SKM-1 treated with dmso at 0.1 percent for 144 hours (cell line): ENCODE results near the gene PIGP.
"Not testable (repeated sequence)": the region's sequence is repeated elsewhere in the genome, so short reads cannot be mapped to it uniquely, and the experiment has no call there.

Experiments
- DNase-seq: peaks from one replicate; lab custom pipeline; 2025; ENCODE audit not compliant: unreplicated experiment; lab: John Stamatoyannopoulos, UW

PIGP gene

DNA sequence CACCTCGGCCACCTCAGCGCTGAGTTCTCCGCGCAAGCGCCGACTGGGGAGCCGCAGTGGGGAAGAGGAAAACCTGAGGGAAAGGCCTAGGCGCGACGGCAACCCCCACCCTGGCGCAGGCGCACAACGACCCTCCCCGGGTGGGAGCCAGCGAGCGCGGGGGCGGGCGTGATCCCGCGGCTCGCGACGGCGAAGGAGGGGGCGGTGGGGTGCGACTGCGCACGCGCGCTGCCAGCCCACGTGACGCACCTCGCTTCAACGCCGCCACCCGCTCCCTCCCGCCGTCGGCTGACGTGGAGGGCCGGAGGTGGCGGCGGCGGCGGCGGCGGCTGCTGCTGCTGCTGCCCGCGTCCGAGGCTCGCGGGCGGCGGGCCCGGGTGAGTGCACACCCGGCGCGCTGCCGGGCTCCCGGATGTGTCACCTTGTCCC lies at the start of gene PIGP, which contains the start of gene TTC3:
Gene PIGP (minus strand): TSS at position 84 of the 429 bp plus-strand sequence. CDS start 556 bp downstream, outside the sequence.
Gene TTC3 (plus strand): TSS at position 267 of the 429 bp plus-strand sequence. CDS start 14,004 bp downstream, outside the sequence.
- DNase-seq = peak; percentile 88

- no peak for DNase-seq
Observed at GRCh38 chr21:37119421-37120218, 46.7 kb upstream of the PIGP start.

DNA sequence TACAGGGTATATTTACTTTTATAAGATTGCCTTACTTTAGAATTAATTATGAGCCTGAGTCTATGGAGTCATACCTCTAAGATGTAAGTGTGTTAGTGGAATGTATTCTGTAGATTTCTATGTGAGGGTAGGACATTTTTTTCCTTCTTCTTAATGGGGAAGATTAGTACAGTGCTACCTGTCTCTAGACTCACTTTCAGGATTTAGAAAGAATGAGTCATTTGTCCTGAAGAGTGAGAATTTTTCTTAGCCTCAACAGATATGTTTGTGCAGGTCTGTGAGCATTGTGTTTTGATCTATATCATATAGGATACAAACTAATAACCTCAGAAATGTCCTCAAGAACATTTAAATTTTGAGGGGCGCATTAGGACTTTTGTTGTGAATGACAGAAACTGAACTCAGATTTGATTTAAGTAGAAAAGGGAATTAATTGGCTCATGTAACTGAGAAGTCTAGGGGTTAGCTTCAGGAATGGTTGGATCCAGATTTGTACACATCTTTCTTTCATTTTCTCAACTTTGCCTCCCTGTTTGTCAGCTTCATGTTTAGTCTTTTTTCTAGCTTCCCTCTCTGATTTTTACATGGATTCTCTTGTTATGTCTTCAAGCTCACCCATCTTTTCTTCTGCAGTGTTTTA lies 45.4 kb upstream of the PIGP start:
- DNase-seq = no peak

GRCh38 chr21:37117204-37117603 lies 44.3 kb upstream of the PIGP start:
- DNase-seq = no peak

DNA sequence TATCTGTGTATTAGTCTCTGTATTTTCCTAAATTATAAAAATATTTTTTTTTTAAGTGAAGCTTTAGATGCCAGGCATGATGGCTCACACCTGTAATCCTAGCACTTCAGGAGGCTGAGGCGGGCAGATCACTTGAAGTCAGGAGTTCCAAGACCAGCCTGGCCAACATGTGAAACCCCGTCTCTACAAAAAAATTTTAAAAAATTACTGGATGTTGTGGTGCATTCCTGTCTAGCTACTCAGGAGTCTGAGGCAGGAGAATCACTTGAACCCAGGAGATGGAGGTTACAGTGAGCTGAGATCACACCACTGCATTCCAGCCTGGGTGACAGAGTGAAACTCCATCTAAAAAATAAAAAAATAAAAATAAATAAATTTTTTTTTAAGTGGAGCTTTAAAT lies 43.6 kb upstream of the PIGP start:
- DNase-seq = not testable (repeated sequence)

- DNase-seq = not testable (repeated sequence)
Observed at GRCh38 chr21:37114301-37114700, 41.4 kb upstream of the PIGP start.

GRCh38 chr21:37111029-37111428 lies 38.2 kb upstream of the PIGP start:
- not testable (repeated sequence) for DNase-seq

- DNase-seq = no peak
Observed at GRCh38 chr21:37106998-37107397, 34.1 kb upstream of the PIGP start.

DNA sequence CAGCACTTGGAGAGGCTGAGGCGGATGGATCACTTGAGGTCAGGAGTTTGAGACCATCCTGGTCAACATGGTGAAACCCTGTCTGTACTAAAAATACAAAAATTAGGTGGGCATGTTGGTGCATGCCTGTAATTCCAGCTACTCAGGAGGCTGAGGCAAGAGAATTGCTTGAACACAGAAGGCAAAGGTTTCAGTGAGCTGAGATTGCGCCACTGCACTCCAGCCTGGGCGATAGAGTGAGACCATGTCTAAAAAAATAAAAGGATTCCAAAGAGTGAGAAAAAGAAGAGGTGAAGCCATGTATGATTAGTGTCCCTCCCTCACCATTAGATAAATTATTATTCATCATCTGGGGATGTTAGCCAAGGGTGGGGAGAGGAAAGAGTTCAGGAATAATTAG lies 29.9 kb upstream of the PIGP start:
- not testable (repeated sequence) for DNase-seq

DNA sequence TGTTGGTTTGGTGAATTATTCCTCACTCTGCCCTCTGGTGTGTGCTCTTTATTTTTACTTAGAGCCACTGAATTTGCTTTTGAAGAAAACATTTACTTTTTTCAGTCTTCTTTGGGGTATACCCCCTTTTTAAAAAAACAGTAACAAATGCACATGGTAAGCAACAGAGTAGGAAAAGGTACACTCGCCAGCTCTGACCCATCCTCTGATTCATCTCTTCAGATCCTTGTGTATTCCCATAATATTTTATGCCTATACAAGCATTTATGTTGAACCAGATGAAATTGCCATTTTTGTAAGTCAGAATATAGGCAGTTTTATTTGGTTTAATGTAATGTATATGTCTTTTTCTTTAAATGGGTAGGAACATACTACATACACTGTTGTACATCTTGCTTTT lies 28.5 kb upstream of the PIGP start:
- DNase-seq = no peak

DNA sequence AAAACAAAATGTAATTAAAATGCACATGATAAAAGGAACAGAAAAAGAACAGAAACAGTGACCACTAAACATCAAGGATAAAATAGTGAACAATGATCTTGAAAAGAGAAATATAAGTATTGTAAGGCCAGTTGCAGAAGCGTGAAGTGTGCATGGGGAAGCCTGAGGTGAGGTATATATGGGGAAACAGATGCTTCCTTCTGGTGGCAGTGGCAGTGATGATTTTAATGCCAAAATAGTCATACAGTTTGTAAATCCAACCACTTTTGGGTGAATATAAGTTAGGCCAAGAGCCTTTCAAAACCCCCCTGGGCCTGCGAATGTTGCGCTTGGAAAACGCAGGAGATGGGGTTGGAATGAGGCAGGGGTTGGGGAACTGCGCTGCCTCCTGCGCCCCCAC lies 27.4 kb upstream of the PIGP start:
- no peak for DNase-seq

- no peak for DNase-seq
Observed at GRCh38 chr21:37098751-37099150, 25.9 kb upstream of the PIGP start.

GRCh38 chr21:37095821-37096220 lies 22.9 kb upstream of the PIGP start:
- DNase-seq = no peak

DNA sequence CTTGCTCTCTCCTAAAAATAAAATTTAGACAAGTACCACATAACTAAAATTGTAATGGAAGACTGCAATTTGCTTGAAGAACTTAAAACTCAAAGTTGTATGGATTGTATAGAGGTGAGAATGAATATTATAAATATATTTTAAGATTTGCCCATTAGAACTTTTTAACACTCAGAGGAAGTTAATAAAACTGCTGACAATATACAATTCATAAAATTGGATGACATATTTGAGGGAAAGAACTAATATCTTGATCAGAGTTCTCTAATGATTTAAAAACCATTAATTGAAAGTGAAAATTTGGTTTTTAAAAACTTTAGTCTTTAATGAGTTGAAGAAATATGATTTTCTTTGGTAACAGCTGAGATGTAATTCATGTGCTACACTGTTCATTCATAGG lies 21.1 kb upstream of the PIGP start:
- DNase-seq = no peak

GRCh38 chr21:37088186-37088735 lies 15.4 kb upstream of the PIGP start:
- no peak for DNase-seq

GRCh38 chr21:37087188-37087587 lies 14.3 kb upstream of the PIGP start:
- DNase-seq = no peak

- no peak for DNase-seq
Observed at GRCh38 chr21:37085726-37086125, 12.9 kb upstream of the PIGP start.

- no peak for DNase-seq
Observed at GRCh38 chr21:37082856-37083528, 10.1 kb upstream of the PIGP start.

- DNase-seq = no peak
Observed at GRCh38 chr21:37082375-37082774, 9.5 kb upstream of the PIGP start.

DNA sequence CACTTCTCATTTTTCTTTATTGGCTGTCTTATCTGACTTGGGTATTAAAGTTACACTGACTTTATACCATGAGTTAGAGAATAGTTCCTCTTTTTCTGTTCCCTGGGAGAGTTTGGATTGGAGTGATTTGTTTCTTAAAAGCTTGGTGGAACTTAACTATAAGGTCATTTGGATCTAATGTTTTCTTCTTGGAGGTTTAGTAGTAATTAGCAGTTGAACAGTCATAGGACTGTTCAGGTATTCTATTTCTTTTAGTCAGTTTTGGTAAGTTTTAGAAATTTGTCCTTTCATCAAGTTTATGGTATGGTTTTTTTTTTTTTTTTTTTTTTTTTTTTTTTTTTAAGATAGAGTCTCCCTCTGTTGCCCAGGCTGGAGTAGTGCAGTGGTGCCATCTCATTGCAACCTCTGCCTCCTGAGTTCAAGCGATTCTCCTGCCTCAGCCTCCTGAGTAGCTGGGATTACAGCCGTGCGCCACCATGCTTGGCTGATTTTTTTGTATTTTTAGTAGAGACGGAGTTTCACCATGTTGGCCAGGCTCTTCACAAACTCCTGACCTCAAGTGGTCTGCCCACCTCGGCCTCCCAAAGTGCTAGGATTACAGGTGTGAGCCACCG lies 6.4 kb upstream of the PIGP start:
- DNase-seq = no peak

GRCh38 chr21:37077403-37077802 lies 4.5 kb upstream of the PIGP start:
- no peak for DNase-seq
